NCI-H146 (cell line): ENCODE results near the gene TTC28.
A peak's percentile ranks its signal among the peaks of the same experiment; 100 is the strongest.

Experiments used
- DNase-seq: peaks from one replicate; lab custom pipeline; 2025; lab: John Stamatoyannopoulos, UW

TTC28 gene

DNA sequence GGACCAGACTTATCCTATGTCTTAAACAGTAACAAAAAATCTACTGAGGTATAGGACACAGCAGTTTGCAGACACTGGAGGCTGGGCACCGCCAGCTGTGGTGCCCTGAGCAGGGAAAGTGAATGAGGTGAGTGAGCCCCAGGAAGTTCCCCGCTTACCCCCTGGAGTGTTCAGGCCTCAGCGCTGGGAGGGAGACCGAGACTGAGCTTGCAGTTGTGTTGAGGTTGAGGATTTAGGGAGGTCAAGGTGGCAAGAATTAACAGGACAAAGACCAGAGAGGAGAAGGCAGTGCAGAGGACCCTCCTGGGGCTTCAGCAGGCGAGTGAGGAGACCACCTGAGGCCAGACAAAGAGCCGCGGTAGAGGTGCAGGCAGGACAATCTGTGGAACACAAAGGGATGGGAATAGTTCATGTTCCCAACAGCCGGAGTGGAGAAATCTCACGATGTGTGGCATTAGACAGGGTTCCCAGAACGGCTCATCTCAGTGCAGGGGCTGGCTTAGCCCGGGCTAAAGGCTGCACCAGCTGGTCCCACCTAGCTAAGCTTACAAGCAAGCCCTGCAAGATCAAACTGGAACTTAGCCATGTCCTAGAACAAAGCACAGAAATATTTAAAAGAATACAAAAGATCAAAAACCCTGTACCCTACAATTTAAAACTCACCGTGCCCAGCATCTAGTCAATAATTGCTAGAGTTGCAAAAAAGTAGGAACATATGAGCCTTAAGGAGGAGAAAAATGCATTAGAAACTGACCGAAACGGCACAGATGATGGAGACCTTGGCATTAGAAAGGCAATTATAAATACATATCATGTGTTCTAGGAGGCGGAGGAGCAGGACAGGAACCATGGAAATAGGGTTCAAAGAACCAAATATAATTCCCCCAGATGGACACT, 713.2 kb downstream of the TTC28 start:
- no peak for DNase-seq

DNA sequence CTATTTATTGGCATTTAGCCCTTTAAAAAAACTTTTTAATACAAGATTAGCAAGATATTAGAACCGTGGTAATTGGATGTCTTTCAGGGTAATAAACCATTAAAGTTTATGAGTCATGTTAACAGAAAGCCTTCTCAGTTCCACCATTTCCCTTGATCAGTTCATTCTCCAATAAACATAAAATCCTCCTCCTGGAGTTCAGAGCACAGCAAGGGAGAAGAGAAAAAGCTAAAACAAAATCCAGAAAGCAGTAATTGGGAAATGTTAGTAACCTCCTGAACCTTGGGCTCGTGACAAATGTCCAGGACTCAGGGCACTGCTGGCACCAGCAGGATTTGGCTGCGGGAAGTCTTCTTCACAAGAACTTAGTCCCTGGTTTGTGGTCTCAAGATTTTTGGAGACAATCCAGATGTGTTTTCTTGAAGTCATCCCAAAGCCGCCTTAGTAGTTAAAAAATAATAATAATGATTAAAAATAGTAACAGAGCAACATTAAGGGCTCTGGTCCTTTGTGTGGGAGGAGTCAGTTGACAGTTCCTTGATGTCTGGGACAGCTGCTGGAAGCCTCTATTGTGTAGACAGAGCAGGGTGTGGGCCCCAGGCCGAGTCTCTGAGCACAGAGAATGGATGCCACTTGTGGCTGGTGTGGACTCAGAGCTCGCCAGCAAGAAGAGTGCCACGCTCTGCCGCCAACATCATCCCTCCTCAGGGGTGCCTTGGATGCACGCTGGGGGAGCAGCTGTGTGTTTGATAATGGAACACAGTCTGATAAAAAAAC, 717.2 kb downstream of the TTC28 start:
- peak; percentile 14 for DNase-seq

- DNase-seq, result no peak
Measured at GRCh38 chr22:27961680-27962079, 718.0 kb downstream of the TTC28 start.

GRCh38 chr22:27961182-27961581, 718.5 kb downstream of the TTC28 start:
- no peak for DNase-seq

- no peak for DNase-seq
Measured at GRCh38 chr22:27959335-27960090, 720.1 kb downstream of the TTC28 start.

DNA sequence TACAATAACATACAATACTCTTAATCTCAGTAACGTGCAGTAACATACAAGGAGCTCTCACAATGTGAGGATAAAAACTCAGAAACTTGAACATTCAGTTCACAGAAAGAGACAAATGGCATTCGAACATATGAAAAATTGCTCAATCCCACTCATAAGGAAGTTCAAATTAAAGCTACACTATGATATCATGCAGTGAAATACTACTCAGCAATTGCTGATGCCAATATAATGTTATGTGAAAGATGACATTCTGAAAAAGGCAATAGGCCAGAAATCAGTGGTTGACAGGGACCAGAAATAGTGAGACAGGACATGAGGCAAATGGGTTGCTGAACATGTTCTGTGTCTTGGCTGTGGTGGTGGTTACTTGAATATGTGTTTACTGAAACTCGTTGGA, 726.9 kb downstream of the TTC28 start:
- no peak for DNase-seq

- DNase-seq, result no peak
Measured at GRCh38 chr22:27952091-27952490, 727.5 kb downstream of the TTC28 start.

GRCh38 chr22:27949421-27949820, 730.2 kb downstream of the TTC28 start:
- no peak for DNase-seq

- DNase-seq, result no peak
Measured at GRCh38 chr22:27948569-27948968, 731.1 kb downstream of the TTC28 start.

GRCh38 chr22:27947448-27947847, 732.2 kb downstream of the TTC28 start:
- no peak for DNase-seq

DNA sequence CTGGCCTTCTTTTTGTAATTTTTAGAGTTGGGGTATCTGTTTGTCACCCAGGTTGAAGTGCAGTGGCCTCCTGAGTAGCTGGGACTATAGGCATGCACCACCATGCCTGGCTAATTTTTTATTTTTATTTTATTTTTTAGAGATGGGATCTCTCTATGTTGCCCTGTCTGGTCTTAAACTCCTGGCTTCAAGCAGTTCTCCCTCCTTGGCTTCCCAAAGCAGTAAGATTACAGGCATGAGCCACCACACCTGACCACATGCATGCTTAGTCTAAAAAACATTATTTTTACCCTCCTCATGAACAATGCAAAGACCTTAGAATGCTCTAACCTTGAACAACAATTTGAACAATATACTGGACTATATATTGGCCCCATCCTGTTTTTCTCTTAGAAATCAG, 738.5 kb downstream of the TTC28 start:
- DNase-seq, result no peak

DNA sequence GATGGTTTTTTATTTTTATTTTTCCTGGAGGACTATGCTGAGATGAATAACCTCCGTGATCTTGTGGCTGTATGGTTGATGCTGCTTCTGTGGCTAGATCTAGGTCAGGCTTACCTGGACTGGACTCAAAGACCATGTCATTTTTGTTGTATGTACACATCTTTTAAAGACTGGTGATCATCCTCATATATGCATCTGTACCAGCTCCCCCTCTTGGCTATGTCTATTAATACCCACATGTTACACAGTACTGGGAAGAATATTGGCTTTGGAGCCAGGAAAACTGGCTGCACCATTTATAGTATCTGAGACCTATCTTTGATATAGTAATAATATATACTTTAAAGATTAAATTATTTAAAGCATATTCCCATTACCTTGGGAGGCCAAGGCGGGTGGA, 742.2 kb downstream of the TTC28 start:
- DNase-seq, result peak; percentile 3

DNA sequence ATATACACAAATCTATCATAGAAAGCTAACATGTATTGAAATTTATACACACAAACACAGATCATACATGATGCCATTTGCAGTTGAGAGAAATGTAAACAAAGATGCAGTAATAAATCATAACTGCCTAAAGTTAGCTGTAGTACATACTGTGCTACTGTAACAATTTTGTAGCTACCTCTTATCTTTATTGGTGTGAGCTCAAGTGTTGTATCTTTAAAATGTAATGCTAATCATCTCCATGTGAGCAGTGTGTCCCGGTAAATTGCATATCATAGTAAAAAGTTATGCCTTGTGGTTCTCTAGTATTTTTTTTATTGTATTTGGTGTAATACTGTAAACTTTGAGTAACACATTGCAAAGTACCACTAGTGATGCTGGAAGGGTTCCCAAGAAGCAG, 743.7 kb downstream of the TTC28 start:
- no peak for DNase-seq

GRCh38 chr22:27934069-27934468, 745.6 kb downstream of the TTC28 start:
- no peak for DNase-seq

- no peak for DNase-seq
Measured at GRCh38 chr22:27933186-27933983, 746.3 kb downstream of the TTC28 start.

DNA sequence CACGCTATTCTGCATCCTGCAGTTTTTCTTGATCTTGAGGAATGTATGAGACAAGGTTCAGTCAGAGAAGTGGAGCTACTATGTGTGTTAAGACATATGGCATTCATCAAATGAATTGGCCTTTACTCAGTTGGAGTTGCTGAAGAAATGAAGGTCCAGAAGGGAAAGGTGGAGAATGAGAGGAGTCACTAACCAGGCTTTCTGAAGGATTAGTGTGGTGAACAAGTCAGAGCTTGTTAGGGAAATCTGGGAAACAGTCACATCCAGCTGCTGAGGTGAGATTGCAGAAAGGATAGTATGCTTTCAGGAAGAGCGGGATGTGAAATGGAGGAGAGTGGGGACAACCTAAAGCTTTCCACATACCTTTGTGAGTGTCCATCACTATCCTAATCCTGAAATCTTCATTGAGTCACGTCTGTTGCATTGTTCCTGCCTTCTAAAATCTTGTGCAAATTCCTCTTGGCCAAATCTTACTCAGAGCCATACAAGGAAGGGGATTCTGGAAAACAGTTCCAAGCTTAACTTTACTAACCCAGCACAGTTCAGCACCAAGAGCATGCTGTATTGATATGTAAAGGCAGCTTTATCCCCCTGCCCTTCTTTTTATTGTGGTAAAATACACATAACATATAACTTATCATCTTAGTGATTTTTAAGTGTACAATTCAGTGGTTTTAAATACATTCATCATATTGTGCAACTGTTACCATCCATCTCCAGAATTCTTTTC, 749.1 kb downstream of the TTC28 start:
- DNase-seq, result no peak
